ENCODE measurements around the gene MBNL2. TPM values are rescaled to one million over a fixed set of nuclear protein-coding genes. Genes with fewer than 3 reads are reported as not detected.

The MBNL2 gene
- total RNA-seq, 2 donors from 2014 or later = 14.9 to 26.9 TPM

DNA sequence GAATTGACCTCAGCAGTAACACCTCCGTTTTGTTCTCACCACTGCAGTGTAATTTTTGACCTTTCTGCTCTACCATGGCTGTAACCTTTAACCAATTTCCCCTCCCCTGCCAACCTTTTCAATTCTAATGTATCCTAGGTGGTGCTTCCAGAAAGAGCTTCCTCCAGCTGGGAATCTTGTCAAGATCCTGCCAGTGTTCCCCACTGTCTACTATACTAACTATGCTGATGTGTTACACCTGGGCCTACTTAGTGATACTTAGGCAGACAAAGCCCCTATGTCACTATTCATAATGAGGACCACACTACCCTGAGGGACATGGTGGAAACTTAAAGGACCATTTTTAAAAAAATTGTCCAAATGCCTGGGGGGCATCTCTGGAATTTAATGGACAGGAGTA lies 41.0 kb downstream of the MBNL2 start:
- peak overlapping the region; percentile 25 for H3K27ac Mint-ChIP-seq
- DNase-seq (no peak), ATAC-seq (replicated peaks in 1 of 2) (no peak)
- H3K27me3 Mint-ChIP-seq (ENCODE audit: low read depth) = no peaks in the 10 kb centered on the region
- peaks cover 0 to 2% of the 10 kb centered on the region in 2 donors for H3K9me3 Mint-ChIP-seq
- peaks cover 4 to 16% of the 10 kb centered on the region in 2 donors for H3K36me3 Mint-ChIP-seq (ENCODE audit: insufficient read depth in 2 of 2)
- H3K4me3 Mint-ChIP-seq = peak overlapping the region in 1 of 2 donors; percentile 21
- peaks cover 51% of the 10 kb centered on the region for H3K4me1 Mint-ChIP-seq (ENCODE audit: low read depth)

DNA sequence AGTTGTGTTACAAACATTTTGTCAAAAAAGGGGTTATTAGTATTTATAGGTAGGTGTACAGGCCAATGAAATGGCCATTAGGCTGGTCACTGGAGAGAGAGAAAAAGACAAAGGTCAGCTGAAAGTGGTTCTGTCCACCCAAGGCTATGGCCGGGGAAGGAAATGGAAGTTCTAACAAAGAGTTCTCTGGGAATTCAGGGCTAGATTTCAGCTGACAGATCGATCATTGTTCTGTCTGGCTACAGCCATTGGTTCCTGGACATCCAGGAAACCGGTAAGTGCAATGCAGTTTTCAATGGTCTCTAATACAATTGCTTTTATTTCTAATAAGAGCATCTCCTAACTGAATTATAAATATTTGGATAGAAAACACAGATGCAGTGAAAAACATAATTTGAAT lies 42.5 kb downstream of the MBNL2 start:
- Mint-ChIP-seq H3K4me1 (ENCODE audit: low read depth) (peaks cover 36% of the 10 kb centered on the region), H3K36me3 (ENCODE audit: insufficient read depth in 2 of 2) (peaks cover 4 to 16% of the 10 kb centered on the region in 2 donors), H3K9me3 (peaks cover 0 to 2% of the 10 kb centered on the region in 2 donors), H3K4me3 (no peak overlapping the region), H3K27ac (peak overlapping the region; percentile 61), H3K27me3 (ENCODE audit: low read depth) (no peaks in the 10 kb centered on the region)
- no peak for ATAC-seq (replicated peaks in 1 of 2)
- DNase-seq = no peak

DNA sequence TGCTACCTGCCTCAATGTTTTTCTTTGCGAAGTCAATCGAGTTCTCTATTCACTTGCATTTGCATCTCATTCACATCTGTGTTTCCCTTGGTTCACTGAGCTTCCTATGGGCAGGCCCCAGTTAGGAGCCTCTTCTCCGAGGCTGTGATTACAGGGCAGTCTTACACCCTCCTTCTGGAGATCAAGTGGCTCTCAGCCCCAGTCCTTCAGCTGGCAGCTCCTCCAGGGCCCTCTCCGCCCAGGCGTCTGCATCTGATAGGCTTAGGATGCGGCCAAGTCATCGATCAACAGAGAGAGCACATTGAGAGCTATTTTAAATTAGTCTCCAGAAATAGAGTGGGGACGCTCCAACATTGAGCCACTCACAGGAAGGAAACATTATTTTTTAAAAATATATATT lies 44.2 kb downstream of the MBNL2 start:
- no peak overlapping the region for H3K4me3 Mint-ChIP-seq
- no peak for DNase-seq
- H3K27ac Mint-ChIP-seq = no peak overlapping the region
- ATAC-seq (replicated peaks in 1 of 2) = no peak
- no peaks in the 10 kb centered on the region for H3K27me3 Mint-ChIP-seq (ENCODE audit: low read depth)
- peaks cover 4 to 6% of the 10 kb centered on the region in 2 donors for H3K36me3 Mint-ChIP-seq (ENCODE audit: insufficient read depth in 2 of 2)
- peaks cover 0 to 2% of the 10 kb centered on the region in 2 donors for H3K9me3 Mint-ChIP-seq
- peaks cover 19% of the 10 kb centered on the region for H3K4me1 Mint-ChIP-seq (ENCODE audit: low read depth)

DNA sequence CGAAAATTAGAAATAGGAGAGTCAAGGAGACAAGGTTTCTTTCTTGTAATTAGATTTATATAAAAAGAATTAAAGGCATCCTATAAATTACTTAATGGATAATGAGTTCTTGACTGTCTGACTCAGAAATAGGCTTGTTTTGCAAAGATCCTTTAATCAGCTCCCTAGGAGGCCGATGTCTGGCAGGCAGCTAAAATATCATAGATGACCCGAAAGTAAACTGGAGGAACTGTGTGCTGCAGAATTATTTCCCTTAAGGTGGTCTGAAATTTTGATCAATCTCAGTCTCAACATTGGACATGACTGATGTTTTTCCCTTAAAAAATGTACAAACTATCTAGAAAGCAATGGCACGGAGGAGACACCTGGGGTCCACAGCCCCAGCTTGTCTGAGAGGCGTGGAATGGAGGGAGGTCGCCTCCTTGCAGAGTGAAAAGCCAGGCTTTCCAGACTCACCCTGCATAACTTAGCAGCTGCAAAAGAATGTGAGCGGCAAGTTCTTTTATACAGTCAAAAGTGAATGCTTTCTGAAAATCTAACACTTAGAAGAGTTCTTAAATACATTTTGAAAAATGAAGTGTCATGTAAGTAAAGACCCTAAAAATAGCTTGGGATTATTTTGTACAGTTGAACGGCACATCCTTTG lies 44.8 kb downstream of the MBNL2 start:
- Mint-ChIP-seq H3K27me3 (ENCODE audit: low read depth) (no peaks in the 10 kb centered on the region), H3K27ac (no peak overlapping the region), H3K36me3 (ENCODE audit: insufficient read depth in 2 of 2) (peaks cover 2 to 6% of the 10 kb centered on the region in 2 donors), H3K4me3 (no peak overlapping the region), H3K9me3 (peaks cover 0 to 2% of the 10 kb centered on the region in 2 donors), H3K4me1 (ENCODE audit: low read depth) (peaks cover 18% of the 10 kb centered on the region)
- DNase-seq (no peak), ATAC-seq (replicated peaks in 1 of 2) (no peak)

DNA sequence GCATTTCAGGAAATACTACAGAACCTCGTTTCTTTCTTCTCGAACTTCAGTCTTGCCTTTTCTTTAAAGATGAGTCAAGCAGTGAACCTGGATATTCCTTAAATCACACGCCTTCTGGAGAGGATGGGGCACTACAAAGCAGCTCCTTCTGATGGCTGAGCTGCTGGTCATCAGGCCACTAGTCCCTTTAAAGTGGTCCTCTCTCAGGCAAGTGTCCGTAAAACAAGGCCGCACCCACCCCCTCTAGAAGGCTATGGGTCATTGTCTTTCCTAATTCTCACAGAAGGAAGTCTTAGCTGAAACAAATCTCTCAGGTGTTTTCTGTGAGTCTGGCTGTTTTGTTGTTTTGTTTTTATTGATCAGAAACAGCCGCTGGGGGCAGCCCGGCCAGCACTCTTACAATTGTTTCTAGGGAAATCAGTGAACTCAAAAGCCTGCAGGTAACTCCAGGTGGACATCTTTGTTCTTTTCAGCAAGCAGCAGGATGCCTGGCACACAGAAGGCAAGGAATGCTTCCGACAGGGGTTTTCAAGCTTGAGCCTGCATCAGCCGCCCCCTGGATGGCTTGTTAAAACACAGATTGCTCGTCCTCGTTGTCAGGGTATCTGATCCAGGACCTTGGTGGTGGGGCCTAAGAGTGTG lies 45.4 kb downstream of the MBNL2 start:
- ATAC-seq (replicated peaks in 1 of 2) = no peak
- no peak for DNase-seq
- Mint-ChIP-seq H3K36me3 (ENCODE audit: insufficient read depth in 2 of 2) (peaks cover 2 to 6% of the 10 kb centered on the region in 2 donors), H3K4me3 (no peak overlapping the region), H3K4me1 (ENCODE audit: low read depth) (peaks cover 17% of the 10 kb centered on the region), H3K27ac (no peak overlapping the region), H3K9me3 (peaks cover 0 to 2% of the 10 kb centered on the region in 2 donors), H3K27me3 (ENCODE audit: low read depth) (no peaks in the 10 kb centered on the region)

DNA sequence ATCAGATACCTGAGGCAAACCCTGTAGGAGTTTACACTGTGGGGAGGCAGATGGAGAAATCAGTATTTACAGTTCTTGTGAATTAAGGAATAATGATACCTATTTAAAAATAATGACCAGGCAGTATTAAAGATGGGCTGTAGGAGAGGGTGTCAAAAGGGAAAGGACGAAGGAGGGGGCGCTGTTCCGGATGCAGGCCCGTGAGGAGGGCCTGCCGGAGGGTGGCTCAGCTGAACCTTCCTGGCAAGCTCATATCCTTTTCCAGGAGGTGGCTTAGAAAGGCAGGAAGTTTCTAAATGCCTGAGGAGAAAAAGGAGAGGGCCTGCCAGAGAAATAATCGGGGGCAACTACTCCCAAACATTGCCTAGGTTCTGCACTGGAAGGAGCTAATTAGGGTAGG lies 46.6 kb downstream of the MBNL2 start:
- Mint-ChIP-seq H3K27ac (peak overlapping the region; percentile 57), H3K4me3 (no peak overlapping the region), H3K9me3 (no peaks in the 10 kb centered on the region), H3K4me1 (ENCODE audit: low read depth) (peaks cover 10% of the 10 kb centered on the region), H3K36me3 (ENCODE audit: insufficient read depth in 2 of 2) (peaks cover 0 to 2% of the 10 kb centered on the region in 2 donors), H3K27me3 (ENCODE audit: low read depth) (no peaks in the 10 kb centered on the region)
- no peak for DNase-seq
- no peak for ATAC-seq (replicated peaks in 1 of 2)

DNA sequence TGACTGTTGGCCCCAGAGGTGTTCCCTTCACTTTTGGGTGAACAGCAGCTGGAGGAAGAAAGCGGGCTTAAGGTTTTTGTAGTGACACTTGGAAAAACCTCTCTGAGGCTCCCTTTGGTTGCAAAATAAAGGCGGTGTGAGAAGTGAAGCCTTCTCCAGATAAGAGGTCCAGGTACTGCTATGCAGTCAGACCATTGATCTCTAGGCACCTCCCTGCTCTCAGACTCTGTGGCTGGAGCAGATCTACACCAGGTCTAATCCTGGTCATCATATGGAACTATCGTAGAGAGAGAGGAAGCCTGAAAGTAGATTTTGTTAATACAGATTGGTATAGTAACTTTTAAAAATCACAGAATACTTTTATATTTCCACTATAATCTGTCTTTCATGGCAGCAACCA lies 47.5 kb downstream of the MBNL2 start:
- DNase-seq = no peak
- ATAC-seq (replicated peaks in 1 of 2) = no peak
- peaks cover 0 to 2% of the 10 kb centered on the region in 2 donors for H3K36me3 Mint-ChIP-seq (ENCODE audit: insufficient read depth in 2 of 2)
- H3K4me3 Mint-ChIP-seq = no peak overlapping the region
- peaks cover 10% of the 10 kb centered on the region for H3K4me1 Mint-ChIP-seq (ENCODE audit: low read depth)
- H3K9me3 Mint-ChIP-seq = no peaks in the 10 kb centered on the region
- no peaks in the 10 kb centered on the region for H3K27me3 Mint-ChIP-seq (ENCODE audit: low read depth)
- no peak overlapping the region for H3K27ac Mint-ChIP-seq

DNA sequence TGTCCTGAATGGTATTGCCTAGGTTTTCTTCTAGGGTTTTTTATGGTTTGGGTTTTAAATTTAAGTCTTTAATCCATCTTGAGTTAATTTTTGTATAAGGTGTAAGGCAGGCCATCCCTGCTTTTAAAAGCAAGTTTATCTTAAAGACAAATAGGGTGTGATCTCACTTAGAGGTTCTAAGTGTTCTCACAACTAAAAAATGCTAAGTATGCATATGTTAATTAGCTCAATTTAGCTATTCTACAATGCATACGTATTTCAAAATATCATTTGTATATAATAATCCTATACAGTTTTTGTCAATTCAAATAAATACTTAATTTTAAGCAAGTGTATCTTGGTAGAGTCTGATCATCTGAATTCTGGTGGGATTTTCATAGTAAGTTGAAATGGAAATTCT lies 50.4 kb downstream of the MBNL2 start:
- Mint-ChIP-seq H3K9me3 (no peaks in the 10 kb centered on the region), H3K4me1 (ENCODE audit: low read depth) (peaks cover 26% of the 10 kb centered on the region), H3K27me3 (ENCODE audit: low read depth) (no peaks in the 10 kb centered on the region), H3K27ac (no peak overlapping the region), H3K36me3 (ENCODE audit: insufficient read depth in 2 of 2) (peaks cover 6 to 21% of the 10 kb centered on the region in 2 donors), H3K4me3 (no peak overlapping the region)
- ATAC-seq (replicated peaks in 1 of 2) = no peak
- no peak for DNase-seq

DNA sequence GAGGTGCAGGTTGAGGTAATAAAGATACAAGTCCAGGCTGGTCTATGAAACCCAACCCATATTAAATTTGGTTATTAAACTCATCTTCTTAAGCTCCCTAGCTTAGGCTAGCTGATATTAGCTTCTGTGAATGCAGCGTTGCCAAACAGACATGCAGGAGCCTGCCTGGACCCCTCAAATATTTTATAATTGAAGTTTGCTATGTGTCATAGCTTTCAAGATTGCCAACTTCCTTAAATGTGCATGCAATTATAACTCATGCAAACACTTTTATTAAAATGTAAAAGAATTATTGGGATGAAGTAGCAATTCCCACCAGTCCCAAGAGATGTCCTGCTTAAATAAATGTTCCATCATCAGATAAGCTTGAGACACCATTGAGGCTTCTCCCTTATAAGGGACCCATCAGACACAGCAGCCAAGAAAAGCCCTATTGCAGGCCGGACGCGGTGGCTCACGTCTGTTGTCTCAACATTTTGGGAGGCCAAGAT lies 51.3 kb downstream of the MBNL2 start:
- Mint-ChIP-seq H3K27ac (no peak overlapping the region), H3K4me3 (no peak overlapping the region), H3K36me3 (ENCODE audit: insufficient read depth in 2 of 2) (peaks cover 6 to 19% of the 10 kb centered on the region in 2 donors)

DNA sequence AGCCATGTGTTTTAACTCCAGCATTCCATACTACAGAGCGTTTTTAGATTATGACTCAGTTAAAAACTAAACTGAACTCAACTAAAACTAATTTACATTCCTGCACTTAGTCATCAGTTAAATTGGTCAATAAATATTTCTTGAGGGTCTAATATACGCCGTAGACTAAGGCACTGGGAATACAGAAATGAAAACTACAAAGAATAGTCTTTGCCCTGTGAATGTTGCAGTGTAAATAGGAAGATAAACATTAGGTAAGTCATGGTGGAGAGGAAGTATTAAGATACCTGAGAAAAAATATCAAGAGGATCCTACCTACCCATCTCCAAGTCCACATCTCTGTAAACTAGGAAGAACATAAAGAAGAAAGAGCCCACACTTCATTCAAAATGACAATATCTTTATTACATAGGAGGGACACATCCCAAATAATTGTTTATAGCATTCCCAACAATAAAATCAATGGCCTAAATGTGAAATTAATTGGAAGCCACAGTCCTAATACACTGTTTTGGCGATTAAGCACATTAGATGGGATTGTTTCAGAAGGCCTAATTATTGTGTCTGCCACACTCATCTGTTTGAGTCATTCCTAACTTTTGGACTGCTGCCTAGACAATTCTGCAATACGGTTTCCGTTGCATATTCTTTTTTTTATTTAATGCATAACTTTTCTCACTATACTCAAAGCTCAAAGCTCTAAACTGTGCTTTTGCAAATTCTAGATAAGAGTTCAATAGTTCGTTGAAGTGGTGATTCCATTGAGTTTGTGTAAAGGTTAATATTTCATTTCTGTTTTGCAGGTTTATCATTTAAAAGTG lies 52.9 kb downstream of the MBNL2 start:
- ATAC-seq (replicated peaks in 1 of 2) (no peak), DNase-seq (no peak)
- H3K4me3 Mint-ChIP-seq = no peak overlapping the region
- peak overlapping the region; percentile 13 for H3K27ac Mint-ChIP-seq
- H3K27me3 Mint-ChIP-seq (ENCODE audit: low read depth) = no peaks in the 10 kb centered on the region
- H3K9me3 Mint-ChIP-seq = no peaks in the 10 kb centered on the region
- peaks cover 38% of the 10 kb centered on the region for H3K4me1 Mint-ChIP-seq (ENCODE audit: low read depth)
- H3K36me3 Mint-ChIP-seq (ENCODE audit: insufficient read depth in 2 of 2) = peaks cover 6 to 19% of the 10 kb centered on the region in 2 donors

More for the DNA sequence above, 51.3 kb downstream of the MBNL2 start:
- H3K27me3 Mint-ChIP-seq (ENCODE audit: low read depth) = no peaks in the 10 kb centered on the region
- no peaks in the 10 kb centered on the region for H3K9me3 Mint-ChIP-seq
- peaks cover 26% of the 10 kb centered on the region for H3K4me1 Mint-ChIP-seq (ENCODE audit: low read depth)
- ATAC-seq (replicated peaks in 1 of 2) (no peak), DNase-seq (no peak)

DNA sequence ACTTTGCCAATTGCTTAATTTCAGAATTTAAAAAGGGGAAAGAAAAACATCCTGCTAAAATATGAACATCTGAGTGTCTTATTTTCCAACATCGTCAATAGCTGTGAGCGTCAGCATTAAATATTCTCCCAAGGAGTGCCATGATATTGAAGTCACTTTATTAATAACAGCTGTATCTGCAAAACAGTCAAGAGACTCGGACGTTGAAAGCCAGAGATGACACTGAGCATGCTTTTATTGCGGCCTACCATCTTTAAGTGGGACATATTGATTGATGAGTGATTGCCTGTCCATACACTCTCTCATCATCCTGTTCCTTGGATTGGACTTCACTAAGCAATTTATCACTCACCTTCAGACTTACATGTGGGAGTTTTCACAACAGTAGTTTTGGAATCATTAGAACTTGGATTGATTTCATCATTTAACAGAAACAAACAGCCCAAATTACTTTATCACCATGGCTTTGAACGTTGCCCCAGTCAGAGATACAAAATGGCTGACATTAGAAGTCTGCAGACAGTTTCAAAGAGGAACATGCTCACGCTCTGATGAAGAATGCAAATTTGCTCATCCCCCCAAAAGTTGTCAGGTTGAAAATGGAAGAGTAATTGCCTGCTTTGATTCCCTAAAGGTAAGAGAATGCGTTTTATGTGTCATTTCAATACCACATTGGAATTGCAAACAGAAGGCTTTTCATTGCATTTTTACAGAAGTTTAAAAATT lies 53.8 kb downstream of the MBNL2 start:
- ATAC-seq (replicated peaks in 1 of 2) (no peak), DNase-seq (no peak)
- Mint-ChIP-seq H3K4me3 (no peak overlapping the region), H3K27me3 (ENCODE audit: low read depth) (no peaks in the 10 kb centered on the region), H3K9me3 (no peaks in the 10 kb centered on the region), H3K4me1 (ENCODE audit: low read depth) (peaks cover 47% of the 10 kb centered on the region), H3K27ac (no peak overlapping the region), H3K36me3 (ENCODE audit: insufficient read depth in 2 of 2) (peaks cover 6 to 19% of the 10 kb centered on the region in 2 donors)

DNA sequence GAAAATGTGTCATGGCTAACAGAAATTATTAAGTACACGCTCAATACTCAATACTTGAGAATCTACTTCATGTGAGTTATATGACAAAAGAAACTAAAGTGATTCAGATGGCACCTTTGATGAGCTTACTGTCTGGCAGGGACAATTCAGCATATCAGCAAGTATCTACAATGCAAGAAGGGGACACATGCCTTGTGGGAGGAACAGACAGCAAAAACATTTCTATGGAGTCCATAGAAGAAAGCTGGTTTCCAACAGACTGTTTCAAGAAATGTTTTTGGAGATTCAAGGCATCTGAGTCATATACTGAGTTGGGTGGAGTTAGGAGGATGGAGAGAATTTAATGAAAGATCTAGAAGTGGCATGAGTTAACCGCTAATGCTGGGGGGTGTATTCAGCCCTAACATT lies 54.7 kb downstream of the MBNL2 start:
- H3K4me3 Mint-ChIP-seq = peak overlapping the region in 1 of 2 donors; percentile 23
- no peaks in the 10 kb centered on the region for H3K27me3 Mint-ChIP-seq (ENCODE audit: low read depth)
- H3K36me3 Mint-ChIP-seq (ENCODE audit: insufficient read depth in 2 of 2) = peaks cover 6 to 19% of the 10 kb centered on the region in 2 donors
- DNase-seq (no peak), ATAC-seq (replicated peaks in 1 of 2) (peak; percentile 41 to 89)
- H3K4me1 Mint-ChIP-seq (ENCODE audit: low read depth) = peaks cover 45% of the 10 kb centered on the region
- no peaks in the 10 kb centered on the region for H3K9me3 Mint-ChIP-seq
- peak overlapping the region; percentile 13 for H3K27ac Mint-ChIP-seq
